Measurements from ENCODE around the gene PEX13.
A peak's percentile ranks its signal among the peaks of the same experiment; 100 is the strongest.
"Not testable (repeated sequence)": the region's sequence is repeated elsewhere in the genome, so short reads cannot be mapped to it uniquely, and the experiment has no call there.

Gene PEX13

GRCh38 chr2:61006486-61007105, 10.9 kb upstream of the PEX13 start:
- H3K4ac ChIP-seq (ENCODE audit: low read depth in 1 of 2, low read length in 2 of 2) = no peak overlapping the region

GRCh38 chr2:61009355-61009754, 8.2 kb upstream of the PEX13 start:
- Histone ChIP-seq H3K9me3 (ENCODE audit: control insufficient read depth, low read length) (no peaks in the 10 kb centered on the region), H3K36me3 (ENCODE audit: control insufficient read depth in 1 of 2, insufficient read depth in 2 of 2, low read depth in 1 of 2, low read length in 2 of 2) (no peaks in the 10 kb centered on the region), H2AFZ (ENCODE audit: low read depth, low read length) (no peak overlapping the region), H3K27me3 (ENCODE audit: control insufficient read depth in 1 of 2, insufficient read depth in 1 of 2, low read length in 2 of 2) (no peaks in the 10 kb centered on the region), H3K9ac (ENCODE audit: low read length) (no peak overlapping the region), H4K91ac (ENCODE audit: low read length) (no peak overlapping the region), H2BK12ac (ENCODE audit: low read length in 2 of 2) (no peak overlapping the region), H3K79me1 (replicated peaks; ENCODE audit: low read length, poor library complexity, severe bottlenecking) (peaks cover 5% of the 10 kb centered on the region), H3K18ac (ENCODE audit: low read depth in 1 of 2, low read length in 2 of 2) (no peak overlapping the region), H3K4me2 (ENCODE audit: low read length, poor library complexity, severe bottlenecking) (no peak overlapping the region), H2BK120ac (ENCODE audit: low read depth, low read length) (no peak overlapping the region), H3K27ac (ENCODE audit: low read length, poor library complexity, severe bottlenecking) (no peak overlapping the region), H2BK5ac (ENCODE audit: low read depth, low read length, poor library complexity, severe bottlenecking) (no peak overlapping the region), H3K4me3 (ENCODE audit: insufficient read depth in 1 of 2, low read depth in 1 of 2, low read length in 2 of 2) (no peak overlapping the region), H2AK5ac (ENCODE audit: low read length, severe bottlenecking) (no peak overlapping the region), H3K4me1 (ENCODE audit: control insufficient read depth, insufficient read depth, low read depth, low read length) (peaks cover 5% of the 10 kb centered on the region), H2BK15ac (ENCODE audit: low read depth, poor library complexity, severe bottlenecking) (no peak overlapping the region), H3K23ac (ENCODE audit: low read length in 2 of 2) (no peak overlapping the region), H3K4ac (ENCODE audit: low read depth in 1 of 2, low read length in 2 of 2) (no peak overlapping the region), H3K14ac (ENCODE audit: low read length in 2 of 2) (no peak overlapping the region), H4K8ac (ENCODE audit: low read length) (no peak overlapping the region)
- DNase-seq = no peak

More at GRCh38 chr2:61006486-61007105, 10.9 kb upstream of the PEX13 start:
- DNase-seq = no peak
- Histone ChIP-seq H4K91ac (ENCODE audit: low read length) (no peak overlapping the region), H4K8ac (ENCODE audit: low read length) (no peak overlapping the region), H3K9me3 (ENCODE audit: control insufficient read depth, low read length) (no peaks in the 10 kb centered on the region), H3K79me1 (replicated peaks; ENCODE audit: low read length, poor library complexity, severe bottlenecking) (no peaks in the 10 kb centered on the region), H3K14ac (ENCODE audit: low read length in 2 of 2) (no peak overlapping the region), H3K18ac (ENCODE audit: low read depth in 1 of 2, low read length in 2 of 2) (no peak overlapping the region), H3K4me3 (ENCODE audit: insufficient read depth in 1 of 2, low read depth in 1 of 2, low read length in 2 of 2) (no peak overlapping the region), H3K27ac (ENCODE audit: low read length, poor library complexity, severe bottlenecking) (no peak overlapping the region), H3K27me3 (ENCODE audit: control insufficient read depth in 1 of 2, insufficient read depth in 1 of 2, low read length in 2 of 2) (no peaks in the 10 kb centered on the region), H3K4me1 (ENCODE audit: control insufficient read depth, insufficient read depth, low read depth, low read length) (peaks cover 2% of the 10 kb centered on the region), H2BK120ac (ENCODE audit: low read depth, low read length) (no peak overlapping the region), H2BK5ac (ENCODE audit: low read depth, low read length, poor library complexity, severe bottlenecking) (no peak overlapping the region), H3K36me3 (ENCODE audit: control insufficient read depth in 1 of 2, insufficient read depth in 2 of 2, low read depth in 1 of 2, low read length in 2 of 2) (no peaks in the 10 kb centered on the region), H2BK15ac (ENCODE audit: low read depth, poor library complexity, severe bottlenecking) (no peak overlapping the region), H2BK12ac (ENCODE audit: low read length in 2 of 2) (no peak overlapping the region), H3K9ac (ENCODE audit: low read length) (no peak overlapping the region), H3K23ac (ENCODE audit: low read length in 2 of 2) (no peak overlapping the region), H3K4me2 (ENCODE audit: low read length, poor library complexity, severe bottlenecking) (no peak overlapping the region), H2AFZ (ENCODE audit: low read depth, low read length) (no peak overlapping the region), H2AK5ac (ENCODE audit: low read length, severe bottlenecking) (no peak overlapping the region)

GRCh38 chr2:61011678-61012077, 5.8 kb upstream of the PEX13 start:
- Histone ChIP-seq H3K14ac (ENCODE audit: low read length in 2 of 2) (no peak overlapping the region), H2BK120ac (ENCODE audit: low read depth, low read length) (no peak overlapping the region), H4K91ac (ENCODE audit: low read length) (no peak overlapping the region), H3K27ac (ENCODE audit: low read length, poor library complexity, severe bottlenecking) (no peak overlapping the region), H3K27me3 (ENCODE audit: control insufficient read depth in 1 of 2, insufficient read depth in 1 of 2, low read length in 2 of 2) (no peaks in the 10 kb centered on the region), H3K4me2 (ENCODE audit: low read length, poor library complexity, severe bottlenecking) (no peak overlapping the region), H3K4me3 (ENCODE audit: insufficient read depth in 1 of 2, low read depth in 1 of 2, low read length in 2 of 2) (peak overlapping the region in 1 of 2 experiments; percentile 40), H3K4ac (ENCODE audit: low read depth in 1 of 2, low read length in 2 of 2) (no peak overlapping the region), H4K8ac (ENCODE audit: low read length) (no peak overlapping the region), H3K23ac (ENCODE audit: low read length in 2 of 2) (no peak overlapping the region), H3K79me1 (replicated peaks; ENCODE audit: low read length, poor library complexity, severe bottlenecking) (peaks cover 14% of the 10 kb centered on the region), H3K9me3 (ENCODE audit: control insufficient read depth, low read length) (no peaks in the 10 kb centered on the region), H2BK12ac (ENCODE audit: low read length in 2 of 2) (no peak overlapping the region), H3K36me3 (ENCODE audit: control insufficient read depth in 1 of 2, insufficient read depth in 2 of 2, low read depth in 1 of 2, low read length in 2 of 2) (no peaks in the 10 kb centered on the region), H2BK5ac (ENCODE audit: low read depth, low read length, poor library complexity, severe bottlenecking) (no peak overlapping the region), H3K18ac (ENCODE audit: low read depth in 1 of 2, low read length in 2 of 2) (no peak overlapping the region), H2BK15ac (ENCODE audit: low read depth, poor library complexity, severe bottlenecking) (no peak overlapping the region), H2AK5ac (ENCODE audit: low read length, severe bottlenecking) (no peak overlapping the region), H3K9ac (ENCODE audit: low read length) (peak overlapping the region; percentile 57), H2AFZ (ENCODE audit: low read depth, low read length) (no peak overlapping the region), H3K4me1 (ENCODE audit: control insufficient read depth, insufficient read depth, low read depth, low read length) (peaks cover 5% of the 10 kb centered on the region)
- no CpG with 5 or more reads among the region's 1 CpG for WGBS
- DNase-seq = no peak

- not testable (repeated sequence) for H2AK5ac ChIP-seq (ENCODE audit: low read length, severe bottlenecking); H2BK15ac ChIP-seq (ENCODE audit: low read depth, poor library complexity, severe bottlenecking); H2BK5ac ChIP-seq (ENCODE audit: low read depth, low read length, poor library complexity, severe bottlenecking); H3K4me2 ChIP-seq (ENCODE audit: low read length, poor library complexity, severe bottlenecking); H3K27me3 ChIP-seq (ENCODE audit: control insufficient read depth in 1 of 2, insufficient read depth in 1 of 2, low read length in 2 of 2); H2AFZ ChIP-seq (ENCODE audit: low read depth, low read length); H2BK120ac ChIP-seq (ENCODE audit: low read depth, low read length); H4K91ac ChIP-seq (ENCODE audit: low read length); H3K23ac ChIP-seq (ENCODE audit: low read length in 2 of 2); H3K18ac ChIP-seq (ENCODE audit: low read depth in 1 of 2, low read length in 2 of 2); H3K4me1 ChIP-seq (ENCODE audit: control insufficient read depth, insufficient read depth, low read depth, low read length); H4K8ac ChIP-seq (ENCODE audit: low read length); H3K9me3 ChIP-seq (ENCODE audit: control insufficient read depth, low read length); H3K27ac ChIP-seq (ENCODE audit: low read length, poor library complexity, severe bottlenecking); H3K36me3 ChIP-seq (ENCODE audit: control insufficient read depth in 1 of 2, insufficient read depth in 2 of 2, low read depth in 1 of 2, low read length in 2 of 2); H3K14ac ChIP-seq (ENCODE audit: low read length in 2 of 2); H2BK12ac ChIP-seq (ENCODE audit: low read length in 2 of 2); H3K4ac ChIP-seq (ENCODE audit: low read depth in 1 of 2, low read length in 2 of 2)
- 17% methylated on average over 1 of the region's 2 CpGs for WGBS
- peak; percentile 70 for DNase-seq
- Histone ChIP-seq H3K9ac (ENCODE audit: low read length) (peak overlapping the region; percentile 57), H3K4me3 (ENCODE audit: insufficient read depth in 1 of 2, low read depth in 1 of 2, low read length in 2 of 2) (peak overlapping the region in 1 of 2 experiments; percentile 40), H3K79me1 (replicated peaks; ENCODE audit: low read length, poor library complexity, severe bottlenecking) (peaks cover 14% of the 10 kb centered on the region)
Measured at GRCh38 chr2:61012303-61012702, 5.2 kb upstream of the PEX13 start.
